Fibroblast of skin of right biceps (primary cell): ENCODE measurements around the gene DYNLRB1.

Experiments used
- DNase-seq: peaks from one replicate; pipeline ENCODE4 v3.0.0-alpha.2; 2013

The DYNLRB1 gene

GRCh38 chr20:34535301-34535840 lies 19.1 kb downstream of the DYNLRB1 start:
- no peak for DNase-seq

DNA sequence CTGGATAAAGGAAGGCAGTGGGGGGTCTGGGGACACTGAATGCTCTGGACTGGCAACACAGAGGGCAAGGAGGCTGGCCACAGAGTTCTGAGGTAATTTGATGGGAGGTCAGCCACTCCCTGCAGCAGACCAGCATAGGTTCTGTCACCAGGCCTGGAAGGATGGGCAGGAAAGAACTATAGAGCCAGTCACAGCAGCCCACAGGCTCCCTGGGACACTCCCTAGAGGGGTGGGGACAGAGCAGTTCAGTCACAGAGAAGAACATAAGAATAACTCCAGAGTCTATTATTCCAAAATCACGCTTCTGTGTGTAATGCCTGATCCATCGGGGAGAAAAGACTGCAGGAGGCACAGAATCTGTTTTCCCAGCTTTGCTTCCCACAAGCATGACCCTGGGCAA lies 19.6 kb downstream of the DYNLRB1 start:
- DNase-seq = no peak

DNA sequence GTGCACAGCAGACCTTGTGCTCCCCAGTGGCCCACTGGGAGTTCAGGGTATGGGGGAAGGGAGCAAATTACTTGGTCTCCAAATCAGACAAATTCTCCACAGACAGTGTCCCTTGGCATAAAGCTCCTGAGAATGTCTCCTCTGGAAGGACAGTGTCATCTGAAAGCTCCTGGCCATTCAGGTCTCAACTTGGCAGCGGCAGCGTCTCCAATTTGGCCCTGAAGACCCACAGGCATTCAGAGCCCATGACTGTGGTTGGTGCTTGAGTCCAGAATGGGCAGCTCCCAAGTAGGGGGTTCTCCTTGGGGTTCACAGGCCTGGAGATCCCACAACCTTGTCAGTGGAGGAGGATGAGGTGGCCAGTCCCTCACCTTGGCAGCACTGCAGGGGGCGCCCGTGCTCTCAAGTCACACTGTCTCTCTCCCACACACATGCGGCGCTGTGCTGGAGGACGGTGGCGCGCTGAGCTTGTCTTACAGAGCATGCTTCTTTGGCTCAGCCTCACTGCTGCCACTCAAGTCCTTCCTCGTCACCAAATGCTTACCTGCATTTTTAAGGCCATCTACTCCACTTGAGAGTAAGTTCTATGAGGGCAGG lies 20.7 kb downstream of the DYNLRB1 start:
- peak; percentile 39 for DNase-seq

DNA sequence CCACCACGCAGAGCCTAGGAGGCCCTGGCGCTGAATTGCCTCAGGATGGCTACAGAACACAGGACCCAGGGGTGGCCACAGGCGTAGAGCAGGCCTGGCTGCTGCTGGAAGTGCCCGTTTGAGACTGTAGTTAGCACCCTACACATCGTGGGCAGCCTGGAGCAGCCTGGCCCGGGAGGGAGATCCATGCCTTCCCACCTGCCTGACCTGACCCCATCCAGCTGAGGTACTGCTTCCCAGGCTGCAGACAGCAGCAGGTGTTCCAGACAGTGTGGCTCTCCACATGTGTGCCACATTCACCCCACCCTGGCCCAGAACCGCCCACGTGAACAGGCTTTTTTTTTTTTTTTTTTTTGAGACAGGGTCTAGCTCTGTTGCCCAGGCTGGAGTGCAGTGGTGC lies 21.4 kb downstream of the DYNLRB1 start:
- DNase-seq = no peak

DNA sequence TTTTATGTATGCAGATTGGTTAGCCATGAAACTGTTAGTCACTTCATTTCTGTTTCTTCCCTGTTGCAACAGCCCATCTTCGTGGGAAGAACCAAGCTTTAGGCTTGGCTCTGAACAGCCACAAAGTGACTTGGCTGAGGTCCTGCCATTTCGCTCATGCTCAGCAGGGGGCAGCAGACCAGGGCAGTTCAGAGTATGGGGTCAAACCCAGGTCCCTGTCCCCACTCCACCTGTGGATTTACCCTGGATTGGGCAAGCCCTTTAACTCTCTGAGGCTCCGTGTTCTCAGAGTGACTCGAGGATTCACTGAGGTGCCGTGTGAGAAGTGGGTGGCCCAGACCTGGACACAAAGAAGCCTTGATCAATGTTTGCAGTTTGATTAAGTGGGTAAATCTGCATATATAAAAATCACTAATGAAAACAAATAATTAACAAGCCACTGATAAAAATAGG lies 22.5 kb downstream of the DYNLRB1 start:
- DNase-seq = peak; percentile 35

DNA sequence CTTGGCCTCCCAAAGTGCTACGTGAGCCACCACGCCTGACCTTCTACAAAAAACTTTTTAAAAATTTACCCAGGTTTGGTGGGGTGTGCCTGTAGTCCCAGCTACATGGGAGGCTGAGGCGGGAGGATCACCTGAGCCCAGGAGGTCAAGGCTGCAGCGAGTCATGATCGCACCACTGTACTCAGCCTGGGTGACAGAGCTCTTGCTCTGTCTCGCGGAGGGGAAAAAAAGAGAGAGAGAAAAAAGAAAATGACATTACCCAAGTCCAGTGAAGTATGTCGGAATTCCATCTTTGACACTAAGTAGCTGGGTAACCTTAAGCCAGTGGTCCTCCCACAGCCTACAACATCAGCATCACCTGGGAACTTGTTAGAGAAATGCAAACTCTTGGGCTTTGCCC lies 23.5 kb downstream of the DYNLRB1 start:
- DNase-seq = no peak

- DNase-seq = no peak
Measured at GRCh38 chr20:34540596-34541263, 24.5 kb downstream of the DYNLRB1 start.

- no peak for DNase-seq
Measured at GRCh38 chr20:34541264-34541901, 25.2 kb downstream of the DYNLRB1 start.

- DNase-seq = no peak
Measured at GRCh38 chr20:34541917-34542316, 25.7 kb downstream of the DYNLRB1 start.

GRCh38 chr20:34542439-34542838 lies 26.2 kb downstream of the DYNLRB1 start:
- DNase-seq = no peak

DNA sequence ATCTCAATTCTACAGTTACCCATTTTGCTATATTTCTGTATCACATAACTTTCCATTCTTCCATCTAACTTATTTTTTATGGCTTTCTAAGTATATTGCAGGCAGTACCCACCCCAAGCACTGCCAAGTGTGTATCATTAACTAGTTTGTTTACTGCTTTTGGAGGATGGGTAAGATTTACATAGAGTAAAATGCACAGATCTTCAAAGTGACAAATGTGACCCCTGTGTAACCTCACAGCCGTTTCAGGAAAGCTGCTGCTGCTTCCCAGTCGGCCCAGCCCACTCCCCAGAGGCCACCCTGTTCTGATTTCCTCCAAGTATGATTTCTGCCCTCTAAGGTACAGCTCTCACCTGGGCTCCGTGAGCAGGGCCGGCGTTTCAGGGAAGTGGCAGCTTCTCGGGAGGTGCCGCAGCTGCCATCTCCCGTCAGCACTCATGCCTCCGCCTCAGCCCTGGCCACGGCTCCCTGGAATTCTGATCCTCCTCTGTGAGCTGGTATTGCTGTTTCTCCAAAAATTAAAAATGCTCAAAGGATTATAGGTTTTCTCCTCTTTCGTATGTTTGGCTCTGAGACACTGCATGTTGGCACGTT lies 27.3 kb downstream of the DYNLRB1 start:
- DNase-seq = no peak

DNA sequence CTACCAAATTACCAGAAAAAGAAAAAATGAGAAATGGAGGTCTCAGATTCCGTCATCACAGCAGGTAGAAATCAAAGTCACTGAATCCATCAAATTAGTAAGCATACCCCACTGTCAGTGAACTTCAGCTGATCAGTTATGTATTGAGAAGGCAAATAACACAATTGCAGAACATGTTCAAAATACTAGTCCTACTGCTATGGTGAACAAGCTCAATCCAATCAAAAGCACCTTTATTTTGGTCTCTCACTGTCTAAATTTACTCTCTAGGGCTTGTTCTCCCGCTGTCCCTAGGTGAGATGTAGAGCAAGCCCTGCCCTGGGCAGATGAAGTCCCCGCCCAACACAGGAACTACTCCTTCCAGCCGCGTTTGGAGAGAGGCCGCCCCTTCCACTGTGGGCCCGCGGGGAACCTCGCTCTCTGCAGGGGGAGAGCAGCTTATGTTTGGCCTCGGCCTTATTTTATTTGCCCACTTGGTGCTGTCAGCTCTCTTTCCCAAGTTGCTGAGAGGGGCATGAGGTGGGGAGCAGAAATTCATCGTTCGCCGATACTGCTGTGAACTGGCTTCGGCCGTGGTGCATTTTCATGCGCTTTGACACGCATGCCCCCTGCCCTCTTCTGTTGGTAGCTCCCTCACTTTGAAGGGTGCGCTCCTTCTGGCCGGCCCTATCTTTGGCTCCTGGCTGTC lies 28.0 kb downstream of the DYNLRB1 start:
- DNase-seq = no peak

DNA sequence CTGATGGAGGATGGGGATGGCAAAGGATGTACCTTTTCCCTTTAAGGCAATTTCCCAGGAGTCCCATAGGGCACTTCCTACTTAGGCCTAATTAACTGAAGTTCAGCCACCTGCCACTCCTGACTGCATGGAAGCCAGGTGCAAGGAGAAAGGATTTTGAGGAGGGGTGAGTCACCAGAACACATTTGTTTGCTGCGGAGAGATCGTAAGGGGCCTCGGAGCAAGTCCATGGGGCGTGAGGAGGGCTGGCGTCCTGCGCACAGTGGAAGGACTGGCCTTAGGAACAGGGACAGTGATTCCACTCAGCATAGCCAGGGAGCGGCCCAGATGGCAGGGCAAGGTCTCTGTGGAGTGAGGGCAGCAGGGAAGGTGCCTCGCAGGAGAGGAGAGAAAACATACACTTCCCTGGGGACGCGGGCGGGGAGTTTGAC lies 30.5 kb downstream of the DYNLRB1 start:
- DNase-seq = no peak

DNA sequence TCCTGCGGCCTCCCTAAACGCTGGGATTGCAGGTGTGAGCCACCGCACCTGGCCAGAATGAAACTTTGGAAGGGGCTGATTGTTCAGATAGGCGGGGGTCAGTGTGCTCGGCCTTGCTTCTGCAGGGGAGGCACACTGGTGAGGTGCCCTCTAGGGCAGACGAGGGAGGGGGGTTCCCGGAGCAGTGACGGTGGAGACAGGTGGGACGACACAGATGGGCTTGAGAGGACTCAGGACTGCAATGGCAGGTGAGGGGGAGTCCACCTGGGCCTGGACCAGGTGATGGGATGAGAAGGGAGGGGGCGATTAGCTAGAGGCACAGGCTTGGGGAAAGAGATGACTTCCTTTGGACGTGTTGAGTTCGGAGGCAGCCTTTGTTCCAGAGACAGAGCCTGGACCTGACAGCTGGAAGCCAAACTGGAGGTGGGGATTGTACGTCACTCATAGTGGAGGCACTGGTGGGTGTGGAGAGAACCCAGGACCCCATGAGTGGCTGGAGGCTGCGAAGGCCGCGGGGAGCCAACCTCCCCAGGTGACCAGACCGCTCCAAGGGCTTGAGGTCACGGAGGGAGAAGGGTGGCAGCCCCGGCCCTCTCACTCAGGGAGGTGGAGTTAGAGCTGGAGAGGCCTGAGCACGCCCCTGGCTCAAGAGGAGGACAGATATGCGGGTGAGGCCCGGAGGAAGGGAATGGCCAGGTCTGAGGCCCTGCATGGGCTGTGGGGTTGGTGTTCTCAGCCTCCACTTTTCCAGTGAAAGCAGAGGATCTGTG lies 31.8 kb downstream of the DYNLRB1 start:
- DNase-seq = no peak

GRCh38 chr20:34549291-34549928 lies 33.2 kb downstream of the DYNLRB1 start:
- DNase-seq = no peak

GRCh38 chr20:34549929-34550305 lies 33.7 kb downstream of the DYNLRB1 start:
- no peak for DNase-seq

DNA sequence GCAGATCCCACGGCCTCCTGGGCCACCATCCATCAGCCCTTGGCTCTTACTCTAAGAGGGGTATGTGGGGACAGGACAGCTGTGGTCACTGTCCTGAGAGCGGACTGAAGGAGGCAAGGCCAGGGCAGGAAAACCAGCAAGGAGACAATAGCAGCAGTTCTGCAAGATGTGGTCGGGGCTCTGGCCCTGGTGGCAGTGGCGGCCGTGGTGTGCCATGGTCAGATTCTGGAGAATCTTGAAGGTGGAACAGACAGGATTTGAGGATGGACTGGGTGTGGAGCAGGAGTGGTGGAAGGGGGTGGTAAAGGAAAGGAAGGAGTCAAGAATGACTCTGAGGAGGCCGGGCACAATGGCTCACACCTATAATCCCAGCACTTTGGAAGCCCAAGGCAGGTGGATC lies 36.3 kb downstream of the DYNLRB1 start:
- DNase-seq = no peak

GRCh38 chr20:34553366-34553867 lies 37.2 kb downstream of the DYNLRB1 start:
- DNase-seq = no peak

- no peak for DNase-seq
Measured at GRCh38 chr20:34557936-34558319, 41.7 kb downstream of the DYNLRB1 start.

DNA sequence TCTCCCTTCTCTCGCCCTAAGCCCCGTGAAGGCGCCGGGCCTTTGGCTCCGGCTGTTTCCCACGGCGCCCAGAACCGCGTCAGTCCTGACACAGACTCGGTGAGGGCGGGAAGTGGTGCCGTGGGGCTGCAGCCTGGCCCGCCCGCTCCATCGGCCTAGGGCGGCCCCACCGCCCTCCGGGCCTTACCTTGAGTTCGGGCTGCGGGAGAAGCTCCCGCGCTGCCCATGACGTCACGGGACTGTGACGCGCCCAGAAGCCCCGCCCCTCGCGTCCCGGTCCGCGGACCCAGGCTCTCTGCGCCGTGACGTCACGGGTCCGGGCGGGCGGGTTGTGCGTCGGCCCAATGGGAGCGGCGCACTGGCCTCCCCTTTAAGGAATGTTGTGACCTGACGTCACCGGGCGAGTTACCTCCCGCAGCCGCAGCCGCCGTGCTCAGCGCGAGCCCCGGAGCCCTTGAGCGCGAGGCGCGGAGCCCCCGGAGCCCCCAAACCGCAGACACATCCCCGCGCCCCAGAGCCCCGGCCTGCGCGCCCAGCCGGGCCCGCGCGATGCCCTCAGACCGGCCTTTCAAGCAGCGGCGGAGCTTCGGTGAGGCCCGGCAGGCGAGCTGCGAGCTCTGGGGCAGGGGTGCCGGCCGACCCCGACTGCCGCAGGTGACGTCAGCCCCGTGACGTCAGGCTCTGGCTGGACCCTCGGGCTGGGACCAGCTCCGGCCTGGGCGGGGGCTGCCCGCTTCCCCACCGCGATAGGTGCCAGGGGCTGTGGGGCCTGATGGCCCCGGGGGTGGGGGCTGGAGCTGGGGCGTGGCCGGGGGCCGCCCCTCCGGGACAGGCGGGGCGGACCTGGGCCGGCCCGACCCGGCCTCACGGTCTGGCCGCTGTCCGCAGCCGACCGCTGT lies 42.3 kb downstream of the DYNLRB1 start, which contains the start of gene MAP1LC3A:
TSS of gene MAP1LC3A (plus strand) at position 399 of the 899 bp plus-strand sequence. CDS start at position 550, 151 bp downstream.
- DNase-seq = peak; percentile 98
